K562 (cell line): Measurements from ENCODE around the gene CCNY.

Experiments
- MAX ChIP-seq: sonication (generic); formaldehyde crosslinking; IDR thresholded peaks from 2 replicates; pipeline ENCODE4 v1.9.0; 2022; ENCODE audit warnings: mild to moderate bottlenecking, missing genetic modification reagents
- NBN ChIP-seq: fragments of 450-650 bp; IDR thresholded peaks from 2 replicates; pipeline ENCODE4 v1.6.1; 2016; ENCODE audit warnings: low read depth, mild to moderate bottlenecking

DNA sequence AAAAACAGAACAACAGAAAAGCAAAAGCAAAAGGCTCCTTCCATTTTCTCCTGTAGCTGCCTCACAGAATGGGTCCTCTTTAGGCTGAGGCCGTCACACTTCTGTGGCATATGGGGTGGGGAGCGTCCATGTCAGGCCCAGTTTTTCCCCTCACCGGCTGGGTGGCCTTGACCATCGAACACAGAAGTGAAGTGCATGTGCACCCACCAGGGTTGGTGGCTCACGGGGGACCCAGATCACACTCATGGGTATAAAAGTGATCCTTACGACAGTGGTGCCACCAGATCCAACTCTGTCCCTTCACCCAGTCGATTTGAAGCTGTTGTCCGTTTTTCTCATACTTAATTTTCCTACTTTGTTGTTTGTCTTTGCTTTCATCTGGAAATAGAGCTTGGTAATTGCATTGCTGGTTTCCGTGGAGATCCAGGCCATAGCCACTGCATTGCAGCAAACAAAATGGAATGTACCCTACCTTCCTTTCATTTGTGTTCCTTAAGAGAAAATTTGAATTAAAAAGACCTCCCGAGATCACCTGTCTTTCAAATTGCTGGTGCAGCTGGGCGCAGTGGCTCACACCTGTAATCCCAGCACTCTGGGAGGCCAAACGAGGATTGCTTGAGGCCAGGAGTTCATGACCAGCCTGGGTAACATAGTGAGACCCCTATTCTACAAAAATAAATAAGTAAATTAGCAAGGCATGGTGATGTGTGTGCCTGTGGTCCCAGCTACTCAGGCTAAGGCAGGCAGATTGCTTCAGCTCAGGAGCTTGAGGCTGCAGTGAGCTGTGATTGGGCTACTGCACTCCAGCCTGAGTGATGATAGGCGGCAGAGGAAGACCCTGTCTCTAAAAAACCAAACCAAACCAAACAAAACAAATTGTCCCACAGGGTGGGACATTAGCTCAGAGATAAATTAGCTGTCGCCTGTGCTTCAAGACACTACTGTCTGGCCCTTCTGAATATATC lies 258.1 kb downstream of the CCNY start:
- TF ChIP-seq NBN (no peak), MAX (CRISPR knock-in tag) (no peak)
